IMR-90 (cell line): Measurements from ENCODE around the gene HS3ST1. TPM values are rescaled to one million over a fixed set of nuclear protein-coding genes. Genes with fewer than 3 reads are reported as not detected.

Experiments
- ATAC-seq: fragments of 200-7000 bp; cut with Tn5 transposase; 2 replicates; pipeline ENCODE4 v1.9.1; 2020; ENCODE audit warnings: low read depth, mild to moderate bottlenecking, moderate library complexity
- BruUV-seq: library from RNA; stranded (reverse); fragments of 400-500 nt; replicated peaks from 2 replicates; lab custom pipeline; 2021; lab: Mats Ljungman, UMichigan
- CTCF ChIA-PET: fragments of 300-600 bp; formaldehyde crosslinking; extraction: SDS; loops from one replicate; lab custom pipeline; 2021; ENCODE audit warnings: antibody characterized with exemption; lab: Yijun Ruan, JAX
- POLR2A ChIA-PET: fragments of 300-600 bp; sonication (Branson Sonifier 250); formaldehyde crosslinking; loops from one replicate; lab custom pipeline; 2022; ENCODE audit warnings: antibody characterized with exemption; ENCODE audit not compliant: unreplicated experiment; lab: Charles Lee
- DNase-seq: peaks from one replicate; pipeline ENCODE4 v3.0.0; 2013
- H2AFZ ChIP-seq: replicated peaks from 2 replicates; pipeline ENCODE3; 2013; ENCODE audit warnings: low read length, mild to moderate bottlenecking; ENCODE audit not compliant: poor library complexity
- H2AK5ac ChIP-seq: 2 replicates; pipeline ENCODE4 v1.6.1; 2013; ENCODE audit warnings: low read depth, low read length, inconsistent platforms
- H2AK9ac ChIP-seq: replicated peaks from 2 replicates; pipeline ENCODE3; 2013; ENCODE audit warnings: mild to moderate bottlenecking, low read depth, low read length, moderate library complexity; ENCODE audit not compliant: poor library complexity
- H2BK120ac ChIP-seq: 2 replicates; pipeline ENCODE4 v1.6.1; 2013; ENCODE audit warnings: low read depth, low read length, inconsistent platforms
- H2BK15ac ChIP-seq: 3 replicates; pipeline ENCODE4 v1.6.1; 2013; ENCODE audit warnings: low read depth, low read length, inconsistent platforms
- H2BK20ac ChIP-seq: 2 replicates; pipeline ENCODE4 v1.6.1; 2013; ENCODE audit warnings: low read depth, mild to moderate bottlenecking, inconsistent platforms, low read length, moderate library complexity
- H2BK5ac ChIP-seq: 2 replicates; pipeline ENCODE4 v1.6.1; 2013; ENCODE audit warnings: mild to moderate bottlenecking, low read depth, low read length, inconsistent platforms; ENCODE audit not compliant: poor library complexity, severe bottlenecking
- H3K14ac ChIP-seq: replicated peaks from 2 replicates; pipeline ENCODE4 v1.6.1; 2013; ENCODE audit warnings: low read depth, low read length, inconsistent platforms
- H3K18ac ChIP-seq: 2 replicates; pipeline ENCODE4 v1.6.1; 2013; ENCODE audit warnings: low read depth, low read length, control low read depth
- H3K23ac ChIP-seq: 2 replicates; pipeline ENCODE4 v1.6.1; 2013; ENCODE audit warnings: low read depth, low read length, inconsistent platforms
- H3K27ac ChIP-seq: 2 replicates; pipeline ENCODE4 v1.5.1; 2013; ENCODE audit warnings: mild to moderate bottlenecking, control low read depth, low read length; ENCODE audit not compliant: insufficient read depth
- H3K27me3 ChIP-seq: 2 replicates; pipeline ENCODE4 v1.6.1; 2013; ENCODE audit warnings: low read length; ENCODE audit not compliant: control insufficient read depth, insufficient read depth
- H3K36me3 ChIP-seq: 2 replicates; pipeline ENCODE4 v1.6.1; 2013; ENCODE audit warnings: low read length, mixed read lengths; ENCODE audit not compliant: control insufficient read depth, insufficient read depth
- H3K4ac ChIP-seq: 2 replicates; pipeline ENCODE4 v1.6.1; 2013; ENCODE audit warnings: low read depth, low read length, inconsistent platforms
- H3K4me1 ChIP-seq: 2 replicates; pipeline ENCODE4 v1.6.1; 2013; ENCODE audit warnings: low read length, mixed read lengths; ENCODE audit not compliant: control insufficient read depth, insufficient read depth
- H3K4me2 ChIP-seq: 2 replicates; pipeline ENCODE4 v1.6.1; 2013; ENCODE audit warnings: low read depth, mild to moderate bottlenecking, control low read depth, low read length, moderate library complexity
- H3K4me3 ChIP-seq: 2 replicates; pipeline ENCODE4 v1.5.1; 2013; ENCODE audit warnings: low read depth, mild to moderate bottlenecking, control low read depth, low read length, moderate library complexity; ENCODE audit not compliant: insufficient read depth
- H3K56ac ChIP-seq: 2 replicates; pipeline ENCODE4 v1.6.1; 2013; ENCODE audit warnings: low read length, inconsistent platforms; ENCODE audit not compliant: insufficient read depth; ENCODE audit errors: extremely low read depth
- H3K79me1 ChIP-seq, 2 experiments: 2 replicates each; pipeline ENCODE4 v1.6.1; 2013; ENCODE audit warnings: low read length in 2 of 2, inconsistent platforms in 1 of 2, low read depth in 1 of 2
- H3K9ac ChIP-seq: 2 replicates; pipeline ENCODE4 v1.6.1; 2013; ENCODE audit warnings: low read depth, low read length, control low read depth
- H3K9me1 ChIP-seq: 2 replicates; pipeline ENCODE4 v1.6.1; 2013; ENCODE audit warnings: low read length, inconsistent platforms; ENCODE audit not compliant: insufficient read depth
- H3K9me3 ChIP-seq: 2 replicates; pipeline ENCODE4 v1.6.1; 2013; ENCODE audit warnings: low read length; ENCODE audit not compliant: control insufficient read depth, insufficient read depth
- H4K20me1 ChIP-seq: 2 replicates; pipeline ENCODE4 v1.6.1; 2013; ENCODE audit warnings: low read length, inconsistent platforms; ENCODE audit not compliant: insufficient read depth
- H4K5ac ChIP-seq: 2 replicates; pipeline ENCODE4 v1.6.1; 2013; ENCODE audit warnings: mild to moderate bottlenecking, low read depth, low read length, control low read depth
- H4K8ac ChIP-seq, 2 experiments: 2 replicates each; pipeline ENCODE4 v1.6.1; 2013; ENCODE audit warnings: low read depth in 2 of 2, low read length in 2 of 2, control low read depth in 1 of 2, inconsistent platforms in 1 of 2
- H4K91ac ChIP-seq: 2 replicates; pipeline ENCODE4 v1.6.1; 2013; ENCODE audit warnings: low read depth, low read length, inconsistent platforms; ENCODE audit not compliant: insufficient read depth
- BHLHE40 ChIP-seq: fragments of 150-350 bp; IDR thresholded peaks from 2 replicates; pipeline ENCODE4 v1.6.1; 2016; ENCODE audit warnings: mild to moderate bottlenecking, low read depth, low read length
- CTCF ChIP-seq: conservative IDR thresholded peaks from 2 replicates; pipeline ENCODE4 v1.5.1; 2012; ENCODE audit warnings: mild to moderate bottlenecking, low read depth, low read length, improper control_type of control experiment
- WGBS, 2 experiments: methylation state at CpG; one replicate each; pipeline versions ENCODE4 v1.1.5 to v1.1.7; 2013; ENCODE audit warnings: missing lambda C conversion rate in 2 of 2; ENCODE audit not compliant: insufficient read length in 1 of 2; ENCODE audit errors: extremely low coverage in 2 of 2; 5-methylcytosine and 5-hydroxymethylcytosine counted together
- dilution Hi-C: fragments of 300-500 bp; cut with HindIII; formaldehyde crosslinking; loops from one replicate; pipeline ENCODE4 v1.14.3; 2018; ENCODE audit warnings: low sequenced_read_pairs; ENCODE audit not compliant: unreplicated experiment
- in situ Hi-C: fragments of 300-500 bp; cut with MboI; formaldehyde crosslinking; loops from 3 replicates; pipeline ENCODE4 v1.14.3; 2019; ENCODE audit warnings: low sequenced_read_pairs, inconsistent platforms, mixed read lengths
- intact Hi-C: fragments of 100-400 bp; cut with micrococcal nuclease; formaldehyde crosslinking; loops from 2 replicates; pipeline ENCODE4 v1.10.0; 2022
- polyA plus RNA-seq, 3 experiments: library from polyadenylated mRNA; depleted of rRNA; stranded (reverse); fragments of >200 nt; gene quantifications; 2 replicates each; pipeline ENCODE4 v1.2.3, GENCODE V29; 2012; ENCODE audit warnings: low replicate concordance in 1 of 3
- total RNA-seq: library from RNA; depleted of rRNA; stranded (reverse); fragments of >200 nt; gene quantifications from 2 replicates; pipeline ENCODE4 v1.2.3, GENCODE V29; 2012

Gene HS3ST1
- total and polyA plus RNA-seq, 2 of the 4 experiments (the other 2 are of a cell fraction): 0.09 TPM; not detected in 1

GRCh38 chr4:11436673-11437072 is 8.0 kb upstream of the HS3ST1 start:
- Histone ChIP-seq H4K8ac (no peak overlapping the region), H3K27me3 (no peaks in the 10 kb centered on the region; the same call in 1 of the 2 replicates), H3K9ac (no peak overlapping the region), H2AK9ac (no peak overlapping the region), H3K27ac (no peak overlapping the region), H2AK5ac (no peak overlapping the region), H3K4ac (no peak overlapping the region), H3K4me2 (no peak overlapping the region), H3K9me1 (no peaks in the 10 kb centered on the region), H3K18ac (no peak overlapping the region), H3K79me1 (no peaks in the 10 kb centered on the region), H3K4me3 (no peak overlapping the region), H4K20me1 (no peaks in the 10 kb centered on the region), H4K5ac (no peak overlapping the region), H2BK120ac (no peak overlapping the region), H2AFZ (no peak overlapping the region), H3K14ac (no peak overlapping the region), H3K56ac (no peak overlapping the region), H4K91ac (no peak overlapping the region), H3K9me3 (no peaks in the 10 kb centered on the region), H2BK5ac (no peak overlapping the region), H3K4me1 (no peaks in the 10 kb centered on the region), H2BK20ac (no peak overlapping the region), H2BK15ac (no peak overlapping the region), H3K23ac (no peak overlapping the region), H3K36me3 (no peaks in the 10 kb centered on the region)
- POLR2A ChIA-PET: no interaction called here
- no TSS peak for BruUV-seq
- DNase-seq: no peak
- in situ Hi-C loops (no loop called here), dilution Hi-C loops (no loop called here), intact Hi-C loops (no loop called here)
- no CpG with 5 or more reads among the region's 5 CpGs for WGBS, 2 experiments
- TF ChIP-seq CTCF: no peak
- TF ChIP-seq BHLHE40: no peak
- CTCF ChIA-PET: no interaction called here
- no peak for ATAC-seq
